CD4-positive, alpha-beta T cell (primary cell): ENCODE results near the gene LY6G5C. TPM values are rescaled to one million over a fixed set of nuclear protein-coding genes. Genes with fewer than 3 reads are reported as not detected.

Experiments
- ATAC-seq: fragments of 200-7000 bp; cut with Tn5 transposase; one replicate; pipeline ENCODE4 v1.10.0; 2022; ENCODE audit warnings: mild to moderate bottlenecking; ENCODE audit not compliant: poor library complexity
- CTCF ChIA-PET: fragments of 350-600 bp; sonication (Branson Sonifier 250); formaldehyde crosslinking; loops from one replicate; lab custom pipeline; 2021; ENCODE audit warnings: antibody characterized with exemption, inconsistent platforms; lab: Charles Lee
- POLR2A ChIA-PET: fragments of 350-600 bp; sonication (Branson Sonifier 250); formaldehyde crosslinking; loops from one replicate; lab custom pipeline; 2021; ENCODE audit warnings: antibody characterized with exemption, inconsistent platforms; lab: Charles Lee
- DNase-seq, 14 experiments: peaks; one replicate each; pipeline ENCODE4 v3.0.0-alpha.2; 2013 to 2020; ENCODE audit warnings: mixed read lengths in 2 of 14
- H3K27ac ChIP-seq, 2 donors: one replicate each; pipeline versions ENCODE4 v1.5.1 to v1.7.0; 2013; ENCODE audit warnings: low read length in 2 of 2, low read depth in 1 of 2, mild to moderate bottlenecking in 1 of 2
- H3K27me3 ChIP-seq, 2 experiments: 1 replicate in 1 of 2; 2 replicates in 1 of 2; pipeline versions ENCODE4 v1.6.1 to v1.7.0; 2013; ENCODE audit warnings: low read length in 2 of 2, control low read depth in 1 of 2, mild to moderate bottlenecking in 1 of 2, moderate library complexity in 1 of 2; ENCODE audit not compliant: insufficient read depth in 2 of 2, control insufficient read depth in 1 of 2
- H3K36me3 ChIP-seq: one replicate; pipeline ENCODE4 v1.6.1; 2013; ENCODE audit warnings: low read length, control low read depth; ENCODE audit not compliant: insufficient read depth
- H3K4me1 ChIP-seq: one replicate; pipeline ENCODE4 v1.6.1; 2013; ENCODE audit warnings: low read length, control low read depth; ENCODE audit not compliant: insufficient read depth
- H3K4me3 ChIP-seq: one replicate; pipeline ENCODE4 v1.5.1; 2013; ENCODE audit warnings: mild to moderate bottlenecking, low read length, moderate library complexity
- H3K9me3 ChIP-seq, 2 experiments: 1 replicate in 1 of 2; 2 replicates in 1 of 2; pipeline versions ENCODE4 v1.6.1 to v1.7.0; 2013; ENCODE audit warnings: low read length in 2 of 2, mild to moderate bottlenecking in 2 of 2, control low read depth in 1 of 2, moderate library complexity in 1 of 2; ENCODE audit not compliant: control insufficient read depth in 1 of 2, insufficient read depth in 1 of 2
- H3K27ac Mint-ChIP-seq: one replicate; pipeline ENCODE4 v1.8.0; 2020; ENCODE audit warnings: mixed read lengths
- H3K27me3 Mint-ChIP-seq: one replicate; pipeline ENCODE4 v1.8.0; 2021; ENCODE audit warnings: mixed read lengths
- H3K36me3 Mint-ChIP-seq: one replicate; pipeline ENCODE4 v1.8.0; 2021; ENCODE audit warnings: low read depth, mixed read lengths
- H3K4me1 Mint-ChIP-seq: one replicate; pipeline ENCODE4 v1.8.0; 2021; ENCODE audit warnings: low read depth, mixed read lengths
- H3K4me3 Mint-ChIP-seq: one replicate; pipeline ENCODE4 v1.8.0; 2020; ENCODE audit warnings: mild to moderate bottlenecking, mixed read lengths
- H3K9me3 Mint-ChIP-seq: one replicate; pipeline ENCODE4 v1.8.0; 2020; ENCODE audit warnings: mixed read lengths
- intact Hi-C, 2 experiments: fragments of 100-400 bp; cut with DNase I in 1 of 2; cut with micrococcal nuclease in 1 of 2; formaldehyde crosslinking; loops; one replicate each; pipeline versions ENCODE4 v1.15.1 to v1.9.0; 2023 to 2025; cut with DNase I, micrococcal nuclease
- total RNA-seq, 174 experiments: library from RNA in 2 of 174; stranded (reverse) in 2 of 174; gene quantifications; one replicate each; pipeline ENCODE4 v1.2.3 and lab custom pipeline; 2021 to 2026
- TF ChIP-seq, protein P1 (sequence below): fragments of 200-600 bp; IDR thresholded peaks from one replicate; pipeline ENCODE4 v1.8.0; 2022; ENCODE audit warnings: antibody characterized with exemption, mild to moderate bottlenecking

Gene LY6G5C
- total RNA-seq, 2 experiments from 2014 or later, result 0.49 to 0.67 TPM

DNA sequence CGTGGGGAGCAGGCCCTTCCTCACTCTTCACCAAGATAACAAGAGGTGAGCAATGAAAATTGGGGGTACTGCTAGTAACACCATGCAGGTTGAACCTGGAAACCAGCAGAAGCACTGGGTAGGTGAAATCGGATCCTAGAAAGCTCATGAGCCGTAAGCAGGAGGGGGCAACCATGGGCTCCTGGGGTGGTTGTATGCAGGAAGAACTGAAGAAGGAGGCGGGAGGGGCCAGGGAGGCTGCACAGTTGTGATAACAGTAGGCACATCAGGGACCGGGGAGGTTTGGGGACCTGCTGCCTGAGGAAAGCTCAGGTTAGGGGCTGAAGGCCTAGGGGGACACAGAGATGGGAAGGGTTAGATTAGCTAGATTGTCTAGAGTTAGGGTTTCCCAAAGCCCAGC, 5.6 kb upstream of the LY6G5C start:
- ChIA-PET CTCF (no interaction called here), POLR2A (no interaction called here)
- Mint-ChIP-seq H3K4me3 (no peak overlapping the region), H3K27me3 (no peaks in the 10 kb centered on the region), H3K36me3 (peaks cover 56% of the 10 kb centered on the region), H3K9me3 (no peaks in the 10 kb centered on the region), H3K27ac (no peak overlapping the region), H3K4me1 (peaks cover 3% of the 10 kb centered on the region)
- intact Hi-C loops, result no loop called here
- Histone ChIP-seq H3K4me3 (no peak overlapping the region), H3K9me3 (no peaks in the 10 kb centered on the region), H3K27ac (no peak overlapping the region), H3K4me1 (peaks cover 5% of the 10 kb centered on the region), H3K27me3 (no peaks in the 10 kb centered on the region), H3K36me3 (peaks cover 52% of the 10 kb centered on the region)
- DNase-seq, result no peak
- ATAC-seq, result no peak
- TF ChIP-seq, protein P1, sequence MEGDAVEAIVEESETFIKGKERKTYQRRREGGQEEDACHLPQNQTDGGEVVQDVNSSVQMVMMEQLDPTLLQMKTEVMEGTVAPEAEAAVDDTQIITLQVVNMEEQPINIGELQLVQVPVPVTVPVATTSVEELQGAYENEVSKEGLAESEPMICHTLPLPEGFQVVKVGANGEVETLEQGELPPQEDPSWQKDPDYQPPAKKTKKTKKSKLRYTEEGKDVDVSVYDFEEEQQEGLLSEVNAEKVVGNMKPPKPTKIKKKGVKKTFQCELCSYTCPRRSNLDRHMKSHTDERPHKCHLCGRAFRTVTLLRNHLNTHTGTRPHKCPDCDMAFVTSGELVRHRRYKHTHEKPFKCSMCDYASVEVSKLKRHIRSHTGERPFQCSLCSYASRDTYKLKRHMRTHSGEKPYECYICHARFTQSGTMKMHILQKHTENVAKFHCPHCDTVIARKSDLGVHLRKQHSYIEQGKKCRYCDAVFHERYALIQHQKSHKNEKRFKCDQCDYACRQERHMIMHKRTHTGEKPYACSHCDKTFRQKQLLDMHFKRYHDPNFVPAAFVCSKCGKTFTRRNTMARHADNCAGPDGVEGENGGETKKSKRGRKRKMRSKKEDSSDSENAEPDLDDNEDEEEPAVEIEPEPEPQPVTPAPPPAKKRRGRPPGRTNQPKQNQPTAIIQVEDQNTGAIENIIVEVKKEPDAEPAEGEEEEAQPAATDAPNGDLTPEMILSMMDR, result no peak

DNA sequence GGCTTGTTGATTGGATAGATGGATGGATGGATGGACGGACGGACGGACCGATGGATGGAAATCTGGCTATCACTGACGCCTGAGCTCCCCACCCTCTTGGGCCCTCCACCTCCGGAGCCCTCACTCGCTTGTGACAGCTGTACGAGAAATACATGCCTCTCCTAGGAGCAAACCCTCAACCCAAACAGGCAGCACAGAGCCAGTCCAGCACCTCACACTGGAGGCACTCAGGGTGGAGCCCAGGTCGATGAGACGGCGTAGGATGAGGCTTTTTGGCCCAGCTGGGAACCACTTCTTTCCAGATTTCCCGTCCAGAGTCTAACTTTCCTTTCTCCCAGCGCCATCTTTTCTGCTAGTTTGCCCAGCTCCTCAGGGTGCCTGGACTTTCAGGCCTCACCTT, 2.7 kb upstream of the LY6G5C start:
- H3K4me3 ChIP-seq, result no peak overlapping the region
- H3K36me3 ChIP-seq, result peaks cover 23% of the 10 kb centered on the region
- H3K27ac ChIP-seq, result no peak overlapping the region
- peak overlapping the region; percentile 18 for H3K27ac Mint-ChIP-seq
- POLR2A ChIA-PET, result no interaction called here
- peaks cover 28% of the 10 kb centered on the region for H3K36me3 Mint-ChIP-seq
- no peak for ATAC-seq
- DNase-seq, result no peak
- no peaks in the 10 kb centered on the region for H3K27me3 ChIP-seq
- CTCF ChIA-PET, result no interaction called here
- H3K27me3 Mint-ChIP-seq, result no peaks in the 10 kb centered on the region
- H3K9me3 ChIP-seq, result no peaks in the 10 kb centered on the region
- peak overlapping the region; percentile 30 for H3K4me3 Mint-ChIP-seq
- peaks cover 19% of the 10 kb centered on the region for H3K4me1 Mint-ChIP-seq
- peaks cover 21% of the 10 kb centered on the region for H3K4me1 ChIP-seq
- intact Hi-C loops, result loop anchor here in 1 of 2 experiments (5.0 kb wide), 1 partner anchor 269 kb away; no protein-coding TSS in a partner anchor
- TF ChIP-seq, protein P1, result no peak
- no peaks in the 10 kb centered on the region for H3K9me3 Mint-ChIP-seq

DNA sequence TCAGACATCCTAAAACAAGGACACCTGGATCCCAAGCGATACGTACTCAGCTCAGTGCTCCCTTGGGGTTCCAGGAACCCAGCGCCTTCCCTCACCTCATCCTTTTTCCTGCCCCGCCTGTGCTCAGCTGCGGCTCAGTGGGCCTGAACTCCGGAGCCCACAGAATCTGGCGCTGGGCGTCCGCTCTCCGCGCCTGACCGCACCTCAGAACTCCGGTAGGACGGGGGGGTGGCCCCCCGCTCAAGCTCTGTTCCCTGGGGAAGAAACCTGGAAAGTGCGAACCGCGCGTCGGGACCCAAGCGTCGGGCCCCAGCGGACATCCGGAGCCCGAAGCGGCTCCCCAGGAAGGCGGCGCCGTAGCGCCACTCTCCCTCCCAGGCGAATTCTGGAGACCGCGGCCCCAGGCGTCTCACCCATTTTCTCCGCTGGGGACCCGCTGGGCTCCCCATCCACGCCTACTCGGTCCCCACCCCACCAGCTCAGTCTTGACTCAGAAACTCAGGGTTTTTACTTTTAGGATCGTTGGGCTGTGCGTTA, 336 bp upstream of the LY6G5C start:
- Histone ChIP-seq H3K4me3 (peak overlapping the region; percentile 79), H3K36me3 (no peaks in the 10 kb centered on the region), H3K27me3 (no peaks in the 10 kb centered on the region), H3K9me3 (no peaks in the 10 kb centered on the region), H3K4me1 (peaks cover 21% of the 10 kb centered on the region), H3K27ac (peak overlapping the region in 1 of 2 donors; percentile 44)
- no peaks in the 10 kb centered on the region for H3K27me3 Mint-ChIP-seq
- ATAC-seq, result peak; percentile 71
- H3K9me3 Mint-ChIP-seq, result no peaks in the 10 kb centered on the region
- peaks cover 19% of the 10 kb centered on the region for H3K4me1 Mint-ChIP-seq
- peak in 8 of 14 experiments; percentile 23 to 72 (median 47) for DNase-seq
- POLR2A ChIA-PET, result interaction anchor here (0.6 to 1.9 kb wide), 8 partner anchors 14 to 515 kb away, joined by 3 to 12 read pairs (median 4); partner anchors contain the start of genes ABHD16A, EHMT2, GPANK1 and HSPA1B
- peaks cover 12% of the 10 kb centered on the region for H3K36me3 Mint-ChIP-seq
- peak overlapping the region; percentile 87 for H3K4me3 Mint-ChIP-seq
- peak overlapping the region; percentile 35 for H3K27ac Mint-ChIP-seq
- CTCF ChIA-PET, result interaction anchor here (0.7 to 1.4 kb wide), 6 partner anchors 14 to 149 kb away, joined by 3 to 10 read pairs (median 4); partner anchors contain the start of gene ABHD16A
- intact Hi-C loops, result loop anchor here in 1 of 2 experiments (2.0 to 5.0 kb wide), 3 partner anchors 48 to 271 kb away; partner anchors contain the start of gene DDAH2
- TF ChIP-seq, protein P1, result no peak
